Measurements from ENCODE around the gene SPNS1. TPM values are rescaled to one million over a fixed set of nuclear protein-coding genes. Genes with fewer than 3 reads are reported as not detected.

SPNS1 gene
- total RNA-seq, 1 donor from 2014 or later: 11.6 TPM

GRCh38 chr16:28935346-28935745 lies 39.2 kb upstream of the SPNS1 start:
- Mint-ChIP-seq H3K4me1 (peaks cover 18% of the 10 kb centered on the region), H3K36me3 (no peaks in the 10 kb centered on the region), H3K27ac (no peak overlapping the region), H3K4me3 (peak overlapping the region; percentile 12), H3K9me3 (no peaks in the 10 kb centered on the region), H3K27me3 (ENCODE audit: insufficient read depth, low read depth) (peaks cover 9% of the 10 kb centered on the region)
- H3K9me3 ChIP-seq (ENCODE audit: low read depth): no peaks in the 10 kb centered on the region
- H3K4me1 ChIP-seq: peaks cover 8% of the 10 kb centered on the region
- no peaks in the 10 kb centered on the region for H3K27me3 ChIP-seq
- H3K9ac ChIP-seq: no peak overlapping the region
- H3K36me3 ChIP-seq: no peaks in the 10 kb centered on the region
- no peak overlapping the region for H3K4me3 ChIP-seq
- no peak for DNase-seq (ENCODE audit: low spot score)
- H2AFZ ChIP-seq (replicated peaks): no peak overlapping the region
- H3K27ac ChIP-seq: no peak overlapping the region
- no peak overlapping the region for H3K4me2 ChIP-seq
- peaks cover 10% of the 10 kb centered on the region for H3F3A ChIP-seq (ENCODE audit: low read depth)
- no peaks in the 10 kb centered on the region for H3K79me2 ChIP-seq (ENCODE audit: low read depth)
- TF ChIP-seq CTCF (IDR thresholded peaks at IDR 0.05) (no peak), EZH2phosphoT487 (IDR thresholded peaks at IDR 0.05) (no peak), EZH2 (IDR thresholded peaks at IDR 0.05) (no peak)
- no peaks in the 10 kb centered on the region for H4K20me1 ChIP-seq (ENCODE audit: low read depth)

- H3K4me2 ChIP-seq: no peak overlapping the region
- H3K9ac ChIP-seq: no peak overlapping the region
- Mint-ChIP-seq H3K27ac (no peak overlapping the region), H3K36me3 (no peaks in the 10 kb centered on the region), H3K27me3 (ENCODE audit: insufficient read depth, low read depth) (peaks cover 9% of the 10 kb centered on the region), H3K4me1 (peaks cover 10% of the 10 kb centered on the region), H3K9me3 (no peaks in the 10 kb centered on the region), H3K4me3 (no peak overlapping the region)
- peaks cover 2% of the 10 kb centered on the region for H3F3A ChIP-seq (ENCODE audit: low read depth)
- no peak overlapping the region for H3K27ac ChIP-seq
- TF ChIP-seq EZH2 (IDR thresholded peaks at IDR 0.05) (no peak), CTCF (IDR thresholded peaks at IDR 0.05) (no peak)
- H3K4me3 ChIP-seq: no peak overlapping the region
- peak; percentile 69 for DNase-seq (ENCODE audit: low spot score)
- H3K4me1 ChIP-seq: peaks cover 3% of the 10 kb centered on the region
- H2AFZ ChIP-seq (replicated peaks): no peak overlapping the region
- no peaks in the 10 kb centered on the region for H3K36me3 ChIP-seq
- H3K79me2 ChIP-seq (ENCODE audit: low read depth): no peaks in the 10 kb centered on the region
- no peaks in the 10 kb centered on the region for H4K20me1 ChIP-seq (ENCODE audit: low read depth)
- no peaks in the 10 kb centered on the region for H3K27me3 ChIP-seq
- H3K9me3 ChIP-seq (ENCODE audit: low read depth): no peaks in the 10 kb centered on the region
These were observed 38.4 kb upstream of the SPNS1 start for GRCh38 chr16:28935924-28936783.

- H3K79me2 ChIP-seq (ENCODE audit: low read depth): no peaks in the 10 kb centered on the region
- Mint-ChIP-seq H3K4me1 (peaks cover 10% of the 10 kb centered on the region), H3K27me3 (ENCODE audit: insufficient read depth, low read depth) (peaks cover 6% of the 10 kb centered on the region), H3K9me3 (no peaks in the 10 kb centered on the region), H3K4me3 (no peak overlapping the region), H3K36me3 (no peaks in the 10 kb centered on the region), H3K27ac (no peak overlapping the region)
- no peak overlapping the region for H2AFZ ChIP-seq (replicated peaks)
- no peak overlapping the region for H3K9ac ChIP-seq
- no peak overlapping the region for H3K4me2 ChIP-seq
- no peaks in the 10 kb centered on the region for H3K27me3 ChIP-seq
- H4K20me1 ChIP-seq (ENCODE audit: low read depth): no peaks in the 10 kb centered on the region
- TF ChIP-seq CTCF (IDR thresholded peaks at IDR 0.05) (no peak), EZH2 (IDR thresholded peaks at IDR 0.05) (no peak), EZH2phosphoT487 (IDR thresholded peaks at IDR 0.05) (no peak)
- H3K36me3 ChIP-seq: no peaks in the 10 kb centered on the region
- no peak overlapping the region for H3K4me3 ChIP-seq
- H3K9me3 ChIP-seq (ENCODE audit: low read depth): no peaks in the 10 kb centered on the region
- H3K4me1 ChIP-seq: no peaks in the 10 kb centered on the region
- DNase-seq (ENCODE audit: low spot score): no peak
- no peak overlapping the region for H3K27ac ChIP-seq
- no peaks in the 10 kb centered on the region for H3F3A ChIP-seq (ENCODE audit: low read depth)
These were observed 37.8 kb upstream of the SPNS1 start for GRCh38 chr16:28936784-28937155.
